GM12878 (cell line): ENCODE data around the gene SAP130.

Experiments
- CREB1 ChIP-seq: IDR thresholded peaks from 2 replicates; pipeline ENCODE4 v1.6.1; 2012; ENCODE audit warnings: low read depth, mild to moderate bottlenecking, inconsistent platforms
- E2F8 ChIP-seq: fragments of 450-650 bp; IDR thresholded peaks from 2 replicates; pipeline ENCODE4 v1.6.1; 2018; ENCODE audit warnings: mild to moderate bottlenecking, low read depth, moderate library complexity; ENCODE audit not compliant: partially characterized antibody
- EP300 ChIP-seq, 2 experiments: fragments of 150-350 bp in 1 of 2; IDR thresholded peaks; 2 replicates each; pipeline ENCODE4 v1.6.1; 2011 to 2012; ENCODE audit warnings: low read depth in 2 of 2, low read length in 2 of 2, borderline replicate concordance in 1 of 2, improper control_type of control experiment in 1 of 2, inconsistent platforms in 1 of 2; ENCODE audit not compliant: control insufficient read depth in 1 of 2
- MTA3 ChIP-seq: IDR thresholded peaks from 2 replicates; pipeline ENCODE4 v1.6.1; 2012; ENCODE audit warnings: low read length, inconsistent platforms, borderline replicate concordance
- NFYA ChIP-seq: IDR thresholded peaks from 2 replicates; pipeline ENCODE4 v1.6.1; 2011; ENCODE audit warnings: low read depth, mild to moderate bottlenecking, low read length, improper control_type of control experiment, borderline replicate concordance
- RAD21 ChIP-seq: IDR thresholded peaks from 2 replicates; pipeline ENCODE4 v1.6.1; 2011; ENCODE audit warnings: mild to moderate bottlenecking, low read depth, low read length, moderate library complexity; ENCODE audit not compliant: insufficient read depth
- REST ChIP-seq: IDR thresholded peaks from 2 replicates; pipeline ENCODE4 v1.6.1; 2012; ENCODE audit warnings: mild to moderate bottlenecking, low read depth, low read length
- SMARCA5 ChIP-seq: fragments of 450-650 bp; IDR thresholded peaks from 2 replicates; pipeline ENCODE4 v1.6.1; 2017; ENCODE audit warnings: mild to moderate bottlenecking
- TAF1 ChIP-seq: IDR thresholded peaks from 2 replicates; pipeline ENCODE4 v1.6.1; 2011; ENCODE audit warnings: mild to moderate bottlenecking, low read depth, low read length, borderline replicate concordance
- TF ChIP-seq, protein P1 (sequence below), 3 experiments: IDR thresholded peaks in 2 of 3; conservative IDR thresholded peaks in 1 of 3; 2 replicates each; pipeline ENCODE4 v1.5.1; 2011; ENCODE audit warnings: low read depth in 3 of 3, low read length in 3 of 3, mild to moderate bottlenecking in 3 of 3, control low read depth in 2 of 3, moderate library complexity in 2 of 3, inconsistent platforms in 1 of 3, mixed read lengths in 1 of 3; ENCODE audit not compliant: control insufficient read depth in 2 of 3, insufficient read depth in 1 of 3; ENCODE audit errors: extremely low read depth in 1 of 3

GRCh38 chr2:127909019-127909418 lies 118.8 kb downstream of the SAP130 start:
- no peak for TF ChIP-seq SMARCA5
- no peak for TF ChIP-seq REST
- no peak for TF ChIP-seq EP300 (IDR thresholded peaks at IDR 0.05; ENCODE audit: borderline replicate concordance in 1 of 2, control insufficient read depth in 1 of 2, low read depth in 2 of 2, low read length in 2 of 2)
- TF ChIP-seq MTA3 = no peak
- no peak for TF ChIP-seq TAF1
- TF ChIP-seq, protein P1, sequence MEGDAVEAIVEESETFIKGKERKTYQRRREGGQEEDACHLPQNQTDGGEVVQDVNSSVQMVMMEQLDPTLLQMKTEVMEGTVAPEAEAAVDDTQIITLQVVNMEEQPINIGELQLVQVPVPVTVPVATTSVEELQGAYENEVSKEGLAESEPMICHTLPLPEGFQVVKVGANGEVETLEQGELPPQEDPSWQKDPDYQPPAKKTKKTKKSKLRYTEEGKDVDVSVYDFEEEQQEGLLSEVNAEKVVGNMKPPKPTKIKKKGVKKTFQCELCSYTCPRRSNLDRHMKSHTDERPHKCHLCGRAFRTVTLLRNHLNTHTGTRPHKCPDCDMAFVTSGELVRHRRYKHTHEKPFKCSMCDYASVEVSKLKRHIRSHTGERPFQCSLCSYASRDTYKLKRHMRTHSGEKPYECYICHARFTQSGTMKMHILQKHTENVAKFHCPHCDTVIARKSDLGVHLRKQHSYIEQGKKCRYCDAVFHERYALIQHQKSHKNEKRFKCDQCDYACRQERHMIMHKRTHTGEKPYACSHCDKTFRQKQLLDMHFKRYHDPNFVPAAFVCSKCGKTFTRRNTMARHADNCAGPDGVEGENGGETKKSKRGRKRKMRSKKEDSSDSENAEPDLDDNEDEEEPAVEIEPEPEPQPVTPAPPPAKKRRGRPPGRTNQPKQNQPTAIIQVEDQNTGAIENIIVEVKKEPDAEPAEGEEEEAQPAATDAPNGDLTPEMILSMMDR (IDR thresholded peaks at IDR 0.05 in 2 of 3, conservative IDR thresholded peaks at IDR 0.05 in 1 of 3; ENCODE audit: control insufficient read depth in 2 of 3, extremely low read depth in 1 of 3, insufficient read depth in 1 of 3, low read depth in 3 of 3, low read length in 3 of 3) = no peak; a peak in 1 of 6 replicates
- no peak for TF ChIP-seq CREB1
- no peak for TF ChIP-seq E2F8
- no peak for TF ChIP-seq RAD21
- no peak for TF ChIP-seq NFYA
